Measurements from ENCODE around the gene GNPTAB.

The GNPTAB gene

DNA sequence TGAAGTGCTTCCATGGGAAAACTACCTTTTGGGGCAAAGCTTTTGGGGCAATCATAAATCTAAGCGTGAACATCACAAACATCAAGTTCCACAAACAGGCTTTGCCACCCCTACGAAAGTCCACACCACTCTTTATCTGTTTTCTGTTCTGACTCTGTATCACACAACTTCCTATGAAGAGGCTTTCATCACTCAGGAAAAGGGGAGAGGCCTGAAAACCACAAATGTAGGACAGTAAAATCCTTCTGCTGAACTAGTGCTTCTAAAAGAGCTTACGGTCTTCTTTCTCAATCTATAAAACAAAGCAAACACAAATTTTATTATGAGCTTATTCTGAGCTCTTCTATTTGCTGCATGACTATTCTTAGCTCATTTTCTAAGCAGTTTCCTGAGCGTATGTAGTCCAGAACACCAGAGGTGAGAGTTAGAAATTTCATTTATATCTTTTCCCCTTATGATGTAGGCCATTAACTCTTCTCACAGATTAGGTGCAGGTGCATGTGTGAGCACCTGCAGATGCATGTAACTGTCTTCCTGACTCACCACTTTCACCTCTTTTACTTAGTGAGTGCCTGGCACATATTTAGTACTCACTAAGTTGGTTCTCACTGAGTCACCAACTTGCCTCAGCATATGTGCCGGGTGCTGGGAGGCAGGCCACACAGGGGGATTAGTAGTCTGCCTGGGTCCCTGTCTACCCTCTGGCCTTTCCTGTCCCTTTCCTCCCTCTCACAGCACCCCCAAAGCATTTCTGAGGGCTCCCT, 58.6 kb downstream of the GNPTAB start:
- DNase-seq (ENCODE audit: low read depth in 2 of 2) = no peak

DNA sequence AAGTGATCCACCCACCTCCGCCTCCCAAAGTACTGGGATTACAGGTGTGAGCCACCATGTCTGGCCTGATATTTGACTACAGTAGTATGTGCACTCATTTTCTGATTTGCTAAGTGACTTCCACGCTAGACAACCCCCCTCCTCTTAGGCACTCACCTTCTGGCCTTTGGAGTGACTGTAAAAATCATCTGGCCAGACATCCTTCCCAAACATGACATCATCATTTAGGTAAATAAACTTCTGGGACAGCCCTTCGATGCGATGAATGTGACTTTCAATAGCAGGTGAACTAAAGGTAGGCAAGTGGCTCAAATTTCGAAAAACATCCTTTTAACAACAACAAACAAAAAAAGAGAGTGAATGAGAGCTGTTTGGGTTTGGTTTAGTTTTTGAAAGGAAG, 60.9 kb downstream of the GNPTAB start:
- no peak for DNase-seq (ENCODE audit: low read depth in 2 of 2)

DNA sequence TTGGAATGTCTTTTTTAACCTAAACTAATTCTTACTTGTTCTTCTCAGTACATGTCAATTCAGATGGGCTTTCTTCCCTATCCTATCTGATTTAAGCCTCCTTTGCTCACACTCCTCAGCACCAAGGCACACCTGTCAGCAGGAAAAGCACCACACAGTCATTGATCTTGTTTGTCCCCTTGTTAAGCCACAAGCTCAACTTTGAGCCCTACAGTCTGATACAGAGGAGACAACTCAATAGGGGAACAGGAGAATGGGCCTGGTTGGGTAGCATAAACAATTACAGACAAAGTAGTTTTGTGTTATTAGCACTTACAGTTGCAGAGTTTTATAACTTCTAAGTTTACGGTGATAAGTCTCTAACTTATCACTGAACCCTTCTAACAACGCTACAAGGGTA, 62.0 kb downstream of the GNPTAB start:
- no peak for DNase-seq (ENCODE audit: low read depth in 2 of 2)

DNA sequence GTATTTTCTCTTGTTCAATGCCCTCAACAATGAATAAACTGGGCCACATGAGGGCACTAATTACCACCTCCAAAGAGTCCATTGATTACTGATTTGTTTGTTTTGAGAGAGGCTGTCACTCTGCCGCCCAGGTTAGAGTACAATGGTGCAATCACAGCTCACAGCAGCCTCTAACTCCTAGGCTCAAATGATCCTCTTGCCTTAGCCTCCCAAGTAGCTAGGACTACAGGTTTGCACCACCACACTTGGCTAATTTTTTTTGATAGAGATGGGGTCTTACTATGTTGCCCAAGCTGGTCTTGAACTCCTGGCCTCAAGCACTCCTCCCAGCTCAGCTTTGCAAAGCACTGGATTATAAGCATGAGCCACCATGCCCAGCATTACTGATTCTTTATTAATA, 63.2 kb downstream of the GNPTAB start:
- no peak for DNase-seq (ENCODE audit: low read depth in 2 of 2)

GRCh38 chr12:101764051-101764792, 66.5 kb downstream of the GNPTAB start:
- DNase-seq (ENCODE audit: low read depth in 2 of 2) = no peak

GRCh38 chr12:101763246-101763931, 67.4 kb downstream of the GNPTAB start:
- no peak for DNase-seq (ENCODE audit: low read depth in 2 of 2)

- no peak for DNase-seq (ENCODE audit: low read depth in 2 of 2)
Observed at GRCh38 chr12:101761781-101762180, 69.0 kb downstream of the GNPTAB start.

GRCh38 chr12:101761350-101761749, 69.4 kb downstream of the GNPTAB start:
- no peak for DNase-seq (ENCODE audit: low read depth in 2 of 2)

DNA sequence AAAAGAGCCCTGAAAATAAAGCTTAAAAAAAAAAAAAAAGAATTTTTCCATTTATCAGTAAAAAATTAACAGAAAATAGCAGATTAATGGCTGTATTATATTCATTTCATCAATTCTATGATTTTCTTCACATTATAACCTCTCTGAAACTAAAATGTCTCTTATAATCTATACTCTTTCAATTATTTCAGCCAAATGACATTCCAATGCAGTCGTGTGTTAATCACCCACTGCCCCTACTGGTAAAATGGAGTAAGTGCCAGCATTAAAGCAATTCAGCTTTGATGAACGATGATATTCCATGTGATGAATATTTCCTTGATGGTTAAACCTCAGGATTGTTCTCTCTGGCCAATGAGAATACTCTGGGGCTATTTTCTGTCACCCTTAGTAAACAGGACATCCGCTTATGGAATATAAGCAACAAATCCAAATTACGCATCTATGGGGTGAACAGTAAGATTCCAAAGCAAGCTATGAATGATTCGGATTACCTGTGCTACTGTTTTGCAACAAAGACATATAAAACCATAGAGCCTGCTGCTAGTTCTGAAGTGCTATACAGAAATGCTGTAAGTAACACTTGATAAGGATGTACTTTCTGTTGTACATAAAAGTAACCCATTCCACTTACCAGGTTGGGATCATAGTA, 71.2 kb downstream of the GNPTAB start:
- no peak for DNase-seq (ENCODE audit: low read depth in 2 of 2)

GRCh38 chr12:101750152-101750551, 80.6 kb downstream of the GNPTAB start:
- DNase-seq (ENCODE audit: low read depth in 2 of 2) = no peak

DNA sequence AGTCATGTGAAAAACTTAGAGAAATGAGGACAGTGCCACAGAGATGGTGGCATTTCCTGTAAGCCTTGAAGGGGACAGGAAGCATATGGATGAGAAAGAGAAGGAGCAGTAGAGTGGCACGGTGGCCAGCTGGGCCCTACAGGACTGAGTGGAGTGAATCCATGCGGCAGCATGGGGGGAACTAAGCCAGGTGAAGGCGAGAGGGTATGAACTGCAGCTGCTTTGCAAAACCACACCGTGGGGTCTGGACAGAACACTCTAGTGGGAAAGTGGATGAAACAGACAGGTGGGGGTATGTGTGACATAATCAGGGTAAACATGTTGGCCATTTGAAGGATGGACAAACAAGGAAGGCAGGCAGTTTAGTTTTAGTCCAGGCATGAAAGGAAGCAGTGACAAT, 81.1 kb downstream of the GNPTAB start:
- no peak for DNase-seq (ENCODE audit: low read depth in 2 of 2)

DNA sequence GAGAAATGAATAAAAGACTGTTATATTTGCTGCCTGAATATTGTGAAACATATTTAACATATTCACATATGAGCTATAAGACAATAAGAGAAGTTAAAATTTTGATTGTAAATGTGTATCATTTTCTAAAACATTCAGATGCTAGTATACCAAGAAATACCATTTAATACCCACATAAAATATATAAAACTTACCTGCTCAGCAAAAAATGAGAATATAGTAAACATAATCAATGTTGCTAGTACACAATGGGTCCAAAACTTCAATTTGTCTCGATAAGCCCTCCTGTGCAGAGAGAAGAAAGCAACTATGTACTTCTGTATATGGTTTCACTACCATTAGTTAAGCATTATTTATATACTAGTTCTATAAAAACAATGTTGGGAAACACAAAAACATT, 81.9 kb downstream of the GNPTAB start:
- DNase-seq (ENCODE audit: low read depth in 2 of 2) = no peak

DNA sequence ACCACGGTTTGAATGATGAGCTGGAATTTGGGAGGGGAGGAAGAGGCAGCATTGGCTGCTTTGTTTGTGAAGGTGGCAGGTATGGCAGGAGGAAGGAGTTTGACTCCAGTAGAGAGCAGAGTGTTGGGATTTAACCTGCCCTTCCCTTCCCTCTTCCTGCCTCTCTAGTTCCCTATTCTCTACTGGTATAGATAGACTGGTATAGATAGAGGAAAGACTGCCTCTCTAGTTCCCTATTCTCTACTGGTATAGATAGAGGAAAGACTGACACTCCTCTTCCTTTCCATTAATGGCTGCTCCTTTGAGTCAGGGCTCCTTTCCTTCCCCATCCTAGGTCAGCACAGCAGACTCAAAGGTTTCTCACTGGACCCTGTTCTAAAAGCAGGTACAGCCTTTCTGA, 83.1 kb downstream of the GNPTAB start:
- DNase-seq (ENCODE audit: low read depth in 2 of 2) = no peak

DNA sequence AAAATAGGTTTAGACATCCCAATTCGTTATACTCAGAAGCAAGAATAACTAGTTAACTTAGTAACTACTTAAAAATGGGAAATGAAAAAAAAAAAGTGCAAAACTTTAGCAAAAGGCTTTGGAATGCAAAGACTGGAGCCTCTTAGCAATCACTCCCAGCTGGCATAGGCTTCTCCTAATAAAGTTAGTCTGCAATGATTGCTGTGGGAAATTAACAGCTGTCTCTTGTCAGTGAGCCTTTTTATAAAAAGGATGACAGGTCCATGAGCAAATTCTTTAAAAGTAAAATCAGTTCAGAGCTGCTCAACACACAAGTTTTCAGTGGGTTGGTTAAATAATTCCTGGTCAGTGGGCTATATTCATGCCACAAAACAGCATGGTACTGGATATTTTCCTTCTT, 84.1 kb downstream of the GNPTAB start:
- DNase-seq (ENCODE audit: low read depth in 2 of 2) = no peak

DNA sequence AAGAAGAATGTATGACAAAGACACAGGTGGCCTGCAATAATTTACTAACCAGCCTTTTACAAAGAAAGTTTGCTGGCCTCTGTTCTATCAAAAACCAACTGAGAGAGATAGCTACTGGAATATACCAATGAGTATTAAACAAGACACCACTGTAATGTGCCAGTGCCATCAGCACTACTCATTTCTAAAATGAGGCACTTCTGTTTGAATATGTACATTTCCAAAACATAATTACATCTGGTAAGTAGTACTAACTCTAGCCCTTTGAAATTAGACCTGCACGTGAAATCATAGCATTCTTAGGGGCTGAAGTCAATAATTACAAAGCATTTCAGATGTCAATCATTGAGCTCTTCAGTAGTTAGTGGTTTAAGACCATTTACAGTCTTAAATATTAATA, 84.6 kb downstream of the GNPTAB start:
- no peak for DNase-seq (ENCODE audit: low read depth in 2 of 2)

- DNase-seq (ENCODE audit: low read depth in 2 of 2) = no peak
Observed at GRCh38 chr12:101745481-101745880, 85.3 kb downstream of the GNPTAB start.

- DNase-seq (ENCODE audit: low read depth in 2 of 2) = no peak
Observed at GRCh38 chr12:101743724-101744472, 86.9 kb downstream of the GNPTAB start.

DNA sequence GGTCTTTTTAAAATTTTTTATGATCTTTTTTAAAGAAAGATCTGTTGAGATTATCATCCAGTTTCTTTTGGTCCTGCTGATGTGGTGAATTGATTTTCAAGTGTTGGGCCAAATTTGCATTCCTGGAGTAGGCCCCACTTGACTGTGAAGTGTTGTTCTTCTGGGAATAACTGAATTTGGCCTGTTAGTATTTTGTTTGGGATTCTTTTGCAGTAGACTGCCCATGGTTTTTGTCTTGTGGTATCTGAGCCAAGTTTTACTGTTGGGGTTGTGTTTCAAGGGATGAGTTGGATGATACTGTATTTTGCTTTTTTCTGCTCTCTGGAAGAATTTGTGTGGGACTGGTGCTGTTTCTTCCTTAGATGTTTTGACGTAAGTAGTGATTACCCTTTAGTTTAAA, 87.5 kb downstream of the GNPTAB start:
- DNase-seq (ENCODE audit: low read depth in 2 of 2) = no peak

DNA sequence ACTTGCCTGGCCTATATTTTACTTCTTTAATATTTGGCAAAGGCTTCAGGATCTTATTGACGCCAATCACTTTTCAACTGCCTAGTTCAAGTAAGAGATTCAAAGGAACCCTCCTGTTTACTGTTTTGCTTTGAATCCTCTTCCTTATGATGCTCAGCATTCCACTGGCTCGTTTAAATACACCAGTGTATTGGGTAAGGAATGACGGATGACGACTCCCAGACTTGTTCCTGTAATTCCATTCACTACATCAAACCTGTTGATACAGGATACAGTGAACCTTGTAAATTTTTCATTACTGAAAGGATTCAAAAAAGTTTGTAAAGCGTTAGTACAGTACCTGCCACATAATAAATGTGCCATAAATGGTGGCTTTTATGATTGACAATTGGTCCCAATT, 89.8 kb downstream of the GNPTAB start:
- DNase-seq (ENCODE audit: low read depth in 2 of 2) = no peak

DNA sequence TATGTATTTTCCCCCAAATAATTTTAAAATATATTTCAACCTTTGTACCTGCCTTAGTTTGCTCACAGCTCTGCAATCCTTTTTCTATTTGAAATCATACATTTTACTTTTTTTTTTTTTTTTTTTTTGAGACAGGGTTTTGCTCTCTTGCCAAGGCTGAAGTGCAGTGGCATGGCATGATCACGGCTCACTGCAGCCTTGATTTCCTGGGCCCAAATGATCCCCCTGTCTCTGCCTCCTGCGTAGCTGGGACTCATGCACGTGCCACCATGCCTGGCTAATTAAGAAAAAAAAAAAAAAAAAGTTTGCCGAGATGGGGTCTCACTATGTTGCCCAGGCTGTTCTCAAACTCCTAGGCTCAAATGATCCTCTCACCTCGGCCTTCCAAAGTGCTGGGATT, 90.2 kb downstream of the GNPTAB start:
- DNase-seq (ENCODE audit: low read depth in 2 of 2) = no peak

DNA sequence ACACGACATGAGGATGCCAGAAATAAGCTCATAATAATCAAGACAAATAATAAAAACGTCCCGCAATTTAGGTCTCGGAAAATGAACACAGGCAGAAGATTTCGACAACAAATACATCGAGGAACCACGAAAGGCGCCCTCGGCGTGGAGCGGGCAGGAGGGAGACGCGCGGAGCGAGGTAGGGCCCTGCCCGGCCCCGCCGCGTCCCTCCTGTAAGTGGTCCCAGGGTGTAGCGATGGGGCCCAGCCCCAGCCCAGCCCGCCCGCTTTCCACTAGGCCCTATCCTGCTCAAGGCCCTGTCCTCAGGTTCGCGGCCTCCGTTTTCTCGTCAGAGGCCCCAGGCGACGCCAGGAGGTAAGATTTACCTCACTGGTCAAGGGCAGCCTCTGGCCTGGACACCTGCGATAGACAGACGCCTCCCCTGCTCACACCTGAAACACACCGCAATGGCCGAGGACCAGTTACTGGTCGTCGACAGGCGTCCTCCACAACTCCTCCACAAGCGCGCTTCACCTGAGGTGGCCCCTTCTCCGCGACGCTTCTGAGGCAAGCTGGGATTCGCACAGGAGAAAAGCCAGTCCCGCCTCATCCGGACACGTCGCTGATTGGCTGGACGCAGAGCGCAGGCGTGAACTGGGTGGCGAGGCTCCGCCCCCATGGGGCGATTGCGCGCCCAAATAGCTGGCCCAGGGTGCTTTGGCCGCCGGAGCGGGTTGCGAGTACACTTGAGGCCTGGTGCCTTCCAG, 91.7 kb downstream of the GNPTAB start, which contains the start of gene SYCP3:
Gene SYCP3 (minus strand): TSS at position 543 of the 746 bp plus-strand sequence. CDS start 1,527 bp downstream, outside the sequence.
- DNase-seq (ENCODE audit: low read depth in 2 of 2) = no peak
